Esophagus (tissue), 2 donors: ENCODE data around the gene APBB2. TPM values are rescaled to one million over a fixed set of nuclear protein-coding genes. Genes with fewer than 3 reads are reported as not detected.

Experiments
- H3K27ac ChIP-seq, 2 donors: one replicate each; pipeline ENCODE4 v1.5.1; 2013; ENCODE audit warnings: low read depth in 2 of 2, mild to moderate bottlenecking in 2 of 2, inconsistent platforms in 1 of 2, low read length in 1 of 2, moderate library complexity in 1 of 2
- H3K27me3 ChIP-seq, 2 donors: one replicate each; pipeline ENCODE4 v1.6.1; 2013; ENCODE audit warnings: low read length in 2 of 2, control low read depth in 1 of 2, mild to moderate bottlenecking in 1 of 2; ENCODE audit not compliant: insufficient read depth in 2 of 2, control insufficient read depth in 1 of 2
- H3K36me3 ChIP-seq, 2 donors: one replicate each; pipeline ENCODE4 v1.6.1; 2013; ENCODE audit warnings: low read length in 1 of 2; ENCODE audit not compliant: control insufficient read depth in 2 of 2, insufficient read depth in 2 of 2
- H3K4me1 ChIP-seq, 2 donors: one replicate each; pipeline ENCODE4 v1.6.1; 2013; ENCODE audit warnings: low read length in 1 of 2; ENCODE audit not compliant: control insufficient read depth in 2 of 2, insufficient read depth in 2 of 2
- H3K4me3 ChIP-seq, 2 donors: one replicate each; pipeline ENCODE4 v1.5.1; 2013; ENCODE audit warnings: low read length in 2 of 2, mild to moderate bottlenecking in 2 of 2, low read depth in 1 of 2, moderate library complexity in 1 of 2
- H3K9me3 ChIP-seq, 2 donors: one replicate each; pipeline ENCODE4 v1.6.1; 2013; ENCODE audit warnings: mild to moderate bottlenecking in 2 of 2, low read depth in 1 of 2, low read length in 1 of 2, moderate library complexity in 1 of 2; ENCODE audit not compliant: control insufficient read depth in 2 of 2, insufficient read depth in 1 of 2
- WGBS, 2 donors: extraction: QIAGEN DNeasy Blood & Tissue Kit; methylation state at CpG; one replicate each; pipeline ENCODE4 v1.1.7; 2013; 5-methylcytosine and 5-hydroxymethylcytosine counted together
- polyA plus RNA-seq, 2 donors: library from polyadenylated mRNA; stranded (reverse); fragments of 200-250 nt; gene quantifications; one replicate each; pipeline ENCODE4 v1.2.3, GENCODE V29; 2013
- donor health status: healthy with polysubstance abuse.
- donor health status: Bipolar disorder and iron deficiency.

The APBB2 gene
- polyA plus RNA-seq, 2 donors = 3.0 to 4.0 TPM

- Histone ChIP-seq H3K9me3 (no peaks in the 10 kb centered on the region), H3K27ac (no peak overlapping the region), H3K4me1 (peaks cover 0 to 2% of the 10 kb centered on the region in 2 donors), H3K27me3 (no peaks in the 10 kb centered on the region), H3K36me3 (no peaks in the 10 kb centered on the region), H3K4me3 (no peak overlapping the region)
- 94% methylated on average over 7 of the region's 7 CpGs for WGBS, 2 donors
Measured at GRCh38 chr4:41122775-41123174, 91.6 kb downstream of the APBB2 start.

- Histone ChIP-seq H3K9me3 (no peaks in the 10 kb centered on the region), H3K4me3 (no peak overlapping the region), H3K27me3 (no peaks in the 10 kb centered on the region), H3K27ac (no peak overlapping the region), H3K4me1 (peaks cover 0 to 2% of the 10 kb centered on the region in 2 donors), H3K36me3 (no peaks in the 10 kb centered on the region)
Measured at GRCh38 chr4:41122309-41122708, 92.0 kb downstream of the APBB2 start.

- Histone ChIP-seq H3K36me3 (no peaks in the 10 kb centered on the region), H3K27ac (no peak overlapping the region), H3K4me3 (no peak overlapping the region), H3K9me3 (no peaks in the 10 kb centered on the region), H3K27me3 (no peaks in the 10 kb centered on the region), H3K4me1 (peaks cover 0 to 2% of the 10 kb centered on the region in 2 donors)
- 97% methylated on average over 2 of the region's 2 CpGs for WGBS, 2 donors
Measured at GRCh38 chr4:41121906-41122305, 92.4 kb downstream of the APBB2 start.

- peaks cover 0 to under 1% of the 10 kb centered on the region in 2 donors for H3K4me1 ChIP-seq
- H3K27ac ChIP-seq = peak overlapping the region; percentile 38 to 83
- no peaks in the 10 kb centered on the region for H3K27me3 ChIP-seq
- H3K4me3 ChIP-seq = peak overlapping the region in 1 of 2 donors; percentile 15
- no peaks in the 10 kb centered on the region for H3K36me3 ChIP-seq
- WGBS, 2 donors = 24 to 30% methylated on average over 12 of the region's 12 CpGs
- H3K9me3 ChIP-seq = no peaks in the 10 kb centered on the region
Measured at GRCh38 chr4:41120297-41121217, 93.8 kb downstream of the APBB2 start.

GRCh38 chr4:41119867-41120295 lies 94.5 kb downstream of the APBB2 start:
- 66 to 71% methylated on average over 5 of the region's 5 CpGs for WGBS, 2 donors
- peak overlapping the region; percentile 38 to 83 for H3K27ac ChIP-seq

GRCh38 chr4:41111791-41112190 lies 102.6 kb downstream of the APBB2 start:
- Histone ChIP-seq H3K4me3 (no peak overlapping the region), H3K27me3 (no peaks in the 10 kb centered on the region), H3K27ac (no peak overlapping the region), H3K4me1 (no peaks in the 10 kb centered on the region), H3K36me3 (no peaks in the 10 kb centered on the region), H3K9me3 (no peaks in the 10 kb centered on the region)
- WGBS, 2 donors = 80 to 84% methylated on average over 2 of the region's 2 CpGs

More at GRCh38 chr4:41119867-41120295, 94.5 kb downstream of the APBB2 start:
- Histone ChIP-seq H3K4me3 (peak overlapping the region in 1 of 2 donors; percentile 15), H3K36me3 (no peaks in the 10 kb centered on the region), H3K9me3 (no peaks in the 10 kb centered on the region), H3K27me3 (no peaks in the 10 kb centered on the region), H3K4me1 (no peaks in the 10 kb centered on the region)

- Histone ChIP-seq H3K27me3 (no peaks in the 10 kb centered on the region), H3K27ac (no peak overlapping the region), H3K36me3 (no peaks in the 10 kb centered on the region), H3K9me3 (no peaks in the 10 kb centered on the region), H3K4me3 (no peak overlapping the region), H3K4me1 (no peaks in the 10 kb centered on the region)
- 92 to 95% methylated on average over 9 of the region's 9 CpGs for WGBS, 2 donors
Measured at GRCh38 chr4:41110050-41110449, 104.3 kb downstream of the APBB2 start.

GRCh38 chr4:41108481-41108880 lies 105.9 kb downstream of the APBB2 start:
- H3K27ac ChIP-seq = no peak overlapping the region
- 94 to 95% methylated on average over 3 of the region's 3 CpGs for WGBS, 2 donors
- H3K9me3 ChIP-seq = no peaks in the 10 kb centered on the region
- no peaks in the 10 kb centered on the region for H3K36me3 ChIP-seq
- H3K27me3 ChIP-seq = no peaks in the 10 kb centered on the region
- H3K4me3 ChIP-seq = no peak overlapping the region
- H3K4me1 ChIP-seq = no peaks in the 10 kb centered on the region

- Histone ChIP-seq H3K27ac (no peak overlapping the region), H3K4me3 (no peak overlapping the region), H3K9me3 (no peaks in the 10 kb centered on the region), H3K27me3 (no peaks in the 10 kb centered on the region), H3K36me3 (no peaks in the 10 kb centered on the region), H3K4me1 (no peaks in the 10 kb centered on the region)
- 91 to 94% methylated on average over 7 of the region's 7 CpGs for whole genome bisulfite sequencing, 2 donors
Measured at GRCh38 chr4:41106694-41107419, 107.5 kb downstream of the APBB2 start.
